RKO (cell line): ENCODE data around the gene BCAR1.

Experiments
- DNase-seq: peaks from one replicate; pipeline ENCODE4 v3.0.0-alpha.2; 2016; ENCODE audit warnings: low spot score

BCAR1 gene

DNA sequence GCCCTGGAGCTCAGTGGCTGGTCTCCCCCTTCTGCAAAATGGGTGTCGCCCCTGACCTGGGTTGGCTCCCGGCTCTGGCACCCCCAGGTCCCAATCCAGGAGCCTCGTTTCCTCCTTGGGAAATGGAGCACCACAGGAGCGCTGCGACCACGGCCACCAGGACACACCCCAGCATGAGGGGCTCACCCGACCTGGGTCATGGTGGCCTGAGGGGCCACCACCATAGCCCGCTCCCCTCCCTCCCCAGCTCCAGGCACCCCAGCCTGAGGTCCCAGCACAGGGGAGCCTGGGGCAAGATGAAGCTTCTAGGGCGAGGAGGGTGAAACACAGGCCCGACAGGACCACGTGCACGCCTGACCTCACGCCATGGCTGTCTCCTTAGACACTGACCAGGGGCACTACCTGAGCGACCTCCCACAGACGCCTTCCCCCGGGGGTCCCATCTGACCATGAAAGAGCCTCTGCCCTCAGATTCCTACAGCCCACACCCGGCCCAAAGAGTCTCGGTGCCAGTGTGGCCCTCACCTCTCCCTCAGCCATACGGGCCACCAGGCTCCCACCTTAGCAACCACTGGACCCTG lies 11.8 kb downstream of the BCAR1 start:
- no peak for DNase-seq

DNA sequence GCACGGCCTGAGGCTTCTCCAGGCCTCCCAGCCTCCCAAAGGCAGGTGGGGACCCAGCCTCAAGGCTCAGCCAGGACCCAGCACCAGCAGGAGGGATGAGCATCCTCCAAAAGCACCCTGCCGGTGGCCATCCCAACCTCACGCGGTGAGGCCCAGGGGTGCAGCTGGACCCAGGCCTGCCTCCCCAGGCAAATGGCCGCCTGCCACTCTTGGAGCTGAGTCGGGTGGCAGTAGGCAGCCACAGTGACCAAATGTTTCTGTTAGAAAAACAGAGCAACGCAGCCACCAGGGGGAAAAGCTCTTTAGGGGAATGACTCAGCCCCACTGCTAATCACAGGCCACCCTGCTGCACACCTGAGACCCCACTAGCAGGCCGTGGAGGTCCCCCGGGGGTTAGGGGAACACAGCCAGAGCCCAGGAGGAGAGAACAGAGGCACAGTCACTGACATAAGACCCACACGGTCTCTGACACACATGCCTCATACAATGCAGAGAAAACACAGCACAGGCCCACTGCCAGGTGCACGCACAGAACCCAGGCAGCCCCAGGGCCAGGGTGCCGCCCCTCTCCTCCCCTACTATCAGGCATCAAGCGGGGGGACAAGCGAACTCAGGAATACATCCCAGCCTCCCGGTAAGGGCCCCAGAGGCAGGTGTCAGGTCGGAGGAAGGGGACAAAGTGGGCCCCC lies 12.4 kb downstream of the BCAR1 start:
- no peak for DNase-seq

DNA sequence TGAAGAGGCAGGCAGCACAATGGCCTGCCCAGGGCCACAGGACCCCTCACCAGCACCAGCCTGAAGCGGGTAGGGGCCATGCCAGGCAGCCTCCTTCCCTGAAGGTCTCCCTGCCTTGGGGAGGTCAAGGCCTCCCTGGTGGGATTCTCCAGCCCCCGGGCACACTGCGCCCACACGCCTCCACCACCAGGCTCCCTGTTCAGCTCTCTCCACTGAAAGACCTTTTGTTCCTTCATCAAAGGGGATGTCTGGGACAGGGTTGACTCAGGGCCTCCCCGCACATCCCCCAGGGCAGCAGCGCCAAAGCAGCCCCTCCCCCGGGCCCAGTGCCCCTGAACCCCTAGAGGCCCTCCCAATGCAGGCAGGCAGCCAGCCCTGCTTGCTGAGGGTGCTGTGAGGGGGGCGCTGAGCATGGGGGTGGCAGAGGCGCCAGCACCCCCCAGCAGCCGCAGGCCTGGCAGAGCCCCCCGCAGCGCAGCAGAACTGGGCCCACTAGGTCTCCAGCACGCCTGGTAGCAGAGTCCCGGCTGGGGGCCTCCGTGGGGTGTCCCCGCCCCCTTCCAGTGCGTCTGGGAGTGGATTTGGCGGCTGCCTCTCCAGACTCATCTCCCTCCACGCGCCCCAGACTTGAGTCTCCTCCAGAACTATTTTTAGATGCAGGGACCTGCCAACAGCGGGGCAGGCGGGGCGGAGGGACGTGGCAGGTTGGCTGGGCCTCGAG lies 13.1 kb downstream of the BCAR1 start:
- no peak for DNase-seq

DNA sequence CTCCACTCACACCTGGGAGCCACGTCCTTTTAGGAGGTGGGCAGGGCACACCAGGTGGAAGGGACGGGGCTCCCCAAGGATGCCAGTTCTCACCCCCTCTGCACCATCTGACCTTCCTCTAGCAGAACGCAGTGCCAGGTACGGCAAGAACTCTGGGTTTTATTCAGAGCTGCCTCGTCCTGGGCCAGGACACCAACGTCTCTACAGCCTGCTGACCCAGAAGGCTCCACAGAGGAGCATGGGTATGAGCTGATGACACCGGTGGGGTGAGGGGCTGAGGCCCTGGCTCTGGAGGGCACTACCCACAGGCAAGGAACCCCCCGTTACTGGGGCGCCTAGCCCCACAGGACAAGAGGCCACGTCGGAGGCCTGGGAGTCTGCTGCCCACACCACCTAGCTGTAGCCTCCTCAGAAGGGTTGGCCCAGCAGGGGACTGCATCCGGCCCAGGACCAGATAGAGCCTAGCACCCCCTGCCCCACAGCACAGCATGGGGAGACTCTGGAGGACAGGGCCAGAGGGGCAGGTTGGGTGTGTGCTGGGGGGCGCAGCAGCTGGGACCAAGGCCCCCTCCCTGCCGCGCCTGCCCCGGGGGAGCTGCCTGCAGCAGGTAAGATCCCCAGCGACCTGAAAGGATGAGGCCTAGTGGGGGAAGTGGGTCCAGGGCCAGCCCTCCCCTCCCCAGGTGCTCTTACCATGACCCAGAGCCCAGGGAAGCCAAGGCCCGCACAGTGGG lies 13.9 kb downstream of the BCAR1 start:
- no peak for DNase-seq

DNA sequence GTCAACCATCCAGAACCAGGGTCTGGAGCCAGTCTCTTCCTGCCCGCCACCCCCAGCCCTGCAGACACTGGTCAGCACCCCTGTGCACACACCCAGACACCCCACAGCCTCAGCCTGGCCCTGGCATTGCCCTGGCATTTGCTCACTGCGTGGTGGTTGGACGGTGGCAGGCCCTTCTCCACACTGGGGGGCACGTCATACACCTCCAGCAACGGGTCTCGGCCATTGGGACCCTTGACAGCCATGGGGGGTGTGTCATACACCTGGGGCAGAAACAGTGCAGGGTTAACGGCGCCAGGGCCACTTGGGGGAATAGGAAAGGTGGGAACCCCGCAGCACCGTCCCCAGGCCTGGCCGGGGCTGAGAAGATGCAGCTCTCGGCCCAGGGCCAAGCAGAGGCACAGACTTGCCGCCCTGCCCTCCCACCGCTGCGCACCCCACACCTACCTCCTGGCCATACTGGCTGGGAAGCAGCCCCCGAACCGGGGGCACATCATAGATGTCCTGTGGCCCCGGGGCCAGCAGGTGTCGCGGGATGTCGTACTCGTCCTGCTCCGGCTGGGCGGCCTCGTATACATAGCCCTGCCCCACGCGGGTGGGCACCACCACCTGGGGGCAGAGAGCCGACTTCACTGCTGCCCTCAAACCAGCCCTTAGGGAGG lies 14.6 kb downstream of the BCAR1 start:
- DNase-seq: no peak

DNA sequence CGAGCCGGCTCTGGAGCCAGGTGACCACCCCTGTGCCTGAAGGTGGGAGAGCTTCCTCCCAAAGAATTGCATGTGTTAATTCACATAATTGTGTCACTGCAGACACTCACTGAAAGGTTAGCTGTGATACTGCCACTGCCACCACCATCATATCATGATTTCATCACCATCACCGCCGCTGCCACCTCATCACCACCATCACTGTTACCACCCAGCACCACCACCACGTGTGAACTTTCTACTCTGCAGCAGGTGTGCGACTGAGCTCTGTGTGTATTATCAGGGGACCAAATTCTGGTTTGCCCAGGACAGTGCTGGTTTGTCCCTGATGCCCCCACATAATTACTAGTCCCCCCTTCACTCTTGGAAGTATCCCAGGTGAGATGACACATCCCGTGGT lies 15.2 kb downstream of the BCAR1 start:
- no peak for DNase-seq

DNA sequence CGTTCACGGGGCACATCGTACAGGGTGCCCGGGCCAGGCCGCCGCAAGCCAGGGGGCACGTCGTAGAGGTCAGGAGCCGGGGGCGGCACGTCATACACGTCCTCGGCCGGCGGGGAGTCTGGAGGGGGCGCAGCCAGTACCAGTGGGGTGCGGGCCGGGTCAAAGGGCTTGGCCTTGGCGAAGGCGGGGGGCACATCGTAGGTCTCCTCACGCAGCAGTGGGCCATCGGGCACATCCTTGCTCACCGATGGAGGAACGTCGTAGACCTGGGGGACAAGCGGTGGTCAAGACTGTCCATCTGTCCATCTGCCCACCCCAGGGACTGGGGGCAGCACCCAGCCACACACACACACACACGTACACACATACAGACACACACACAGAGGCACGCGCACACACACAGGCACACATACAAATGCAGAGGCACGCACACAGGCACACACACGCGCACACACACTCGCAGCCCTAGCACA lies 15.7 kb downstream of the BCAR1 start:
- no peak for DNase-seq

DNA sequence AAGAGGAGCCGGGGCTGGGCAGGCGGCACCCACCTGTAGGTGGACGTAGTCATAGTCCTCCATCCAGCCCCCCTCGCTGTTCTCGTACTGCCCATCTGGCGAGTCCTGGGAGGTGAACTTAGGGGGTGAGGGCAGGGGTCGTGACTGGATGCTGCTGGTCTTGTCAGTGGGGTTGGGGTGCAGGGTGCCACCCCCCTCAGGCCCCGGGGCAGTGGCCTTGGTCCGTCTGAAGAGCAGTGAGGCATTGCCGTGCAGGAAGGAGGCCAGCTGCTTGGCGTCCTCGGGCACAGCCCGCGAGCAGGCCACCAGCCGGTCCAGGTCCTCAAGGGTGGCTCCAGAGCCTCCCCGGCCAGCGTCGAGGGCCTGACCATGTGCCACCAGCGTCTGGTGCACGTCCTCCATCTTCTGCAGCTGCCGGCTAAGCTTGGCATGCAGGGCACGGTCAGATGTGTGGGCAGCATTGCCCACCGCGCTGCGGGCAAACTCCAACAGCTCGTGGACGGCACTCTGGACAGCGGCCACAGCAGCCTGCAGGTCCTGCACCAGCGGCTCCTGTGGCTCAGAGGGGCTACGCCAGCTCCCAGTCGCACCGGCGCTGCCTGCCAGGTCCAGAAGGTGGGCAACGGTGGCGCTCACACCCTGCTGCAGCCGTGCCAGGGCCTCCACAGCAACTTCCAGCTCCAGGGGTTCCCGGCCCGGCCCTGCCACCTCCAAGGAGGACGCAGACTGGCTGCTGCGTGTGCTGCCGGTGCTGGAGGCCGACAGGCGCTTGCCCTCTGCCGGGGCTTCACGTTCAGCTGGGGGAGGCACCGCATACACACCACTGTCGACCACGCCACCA lies 16.3 kb downstream of the BCAR1 start:
- no peak for DNase-seq

DNA sequence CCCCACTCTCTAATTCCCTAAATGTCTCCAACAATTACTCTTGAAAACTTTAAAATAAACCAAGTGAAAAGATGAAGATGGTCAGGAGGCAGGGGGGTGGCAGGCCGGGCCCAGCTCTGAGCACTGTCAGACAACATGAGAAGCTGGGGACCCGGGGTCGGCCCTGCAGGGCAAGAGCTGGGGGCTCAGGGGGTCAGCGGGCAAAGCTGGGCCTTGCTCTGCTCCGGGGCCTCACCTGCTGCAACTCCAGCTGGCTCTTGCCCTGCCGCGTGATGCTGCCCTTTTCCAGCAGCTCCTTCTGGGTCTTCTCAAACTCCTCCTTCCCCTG lies 17.8 kb downstream of the BCAR1 start:
- DNase-seq: no peak

DNA sequence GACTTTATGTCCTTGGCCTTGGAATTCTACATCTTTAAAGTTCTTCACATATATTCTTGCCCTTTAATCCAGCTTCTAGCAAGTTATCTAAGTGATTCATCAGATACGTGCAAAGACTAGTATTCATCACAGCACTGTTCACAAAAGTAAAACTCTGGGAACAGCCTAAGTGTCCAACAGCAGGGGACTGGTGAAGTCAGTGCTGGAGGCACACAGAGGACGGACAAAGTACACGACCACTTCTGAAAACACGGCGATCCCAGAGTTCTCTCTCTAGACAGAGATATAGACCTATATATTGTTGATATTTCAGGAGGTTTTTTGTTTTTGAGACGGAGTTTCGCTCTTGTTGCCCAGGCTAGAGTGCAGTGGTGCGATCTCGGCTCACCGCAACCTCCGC lies 19.9 kb downstream of the BCAR1 start:
- no peak for DNase-seq

DNA sequence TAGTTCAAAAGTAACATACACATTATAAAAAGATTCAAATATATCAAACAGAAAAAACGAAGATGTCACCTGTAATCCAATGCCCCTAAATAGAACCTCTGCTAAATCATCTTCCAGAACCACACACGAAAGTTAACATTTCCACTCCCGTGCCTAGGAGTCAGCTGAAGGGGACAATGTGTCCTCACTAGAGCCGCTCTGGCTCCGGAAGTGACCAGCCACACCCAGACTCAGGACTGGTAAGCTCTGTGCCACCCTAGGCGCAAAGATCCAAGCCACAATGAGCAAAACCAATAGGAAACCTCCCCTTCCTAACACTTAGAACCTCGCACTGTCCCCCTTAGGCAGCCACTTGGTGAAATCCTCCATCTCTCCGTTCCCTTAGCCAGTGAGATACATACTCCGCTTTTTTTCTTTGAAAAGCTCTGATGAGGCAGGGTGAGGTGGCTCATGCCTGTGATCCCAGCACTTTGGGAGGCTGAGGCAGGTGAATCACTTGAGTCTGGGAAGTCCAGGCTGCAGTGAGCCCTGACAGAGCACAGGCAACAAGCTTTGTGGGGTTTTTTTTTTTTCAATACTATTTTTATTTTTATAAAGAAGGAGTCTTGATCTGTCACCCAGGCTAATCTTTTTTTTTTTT lies 20.8 kb downstream of the BCAR1 start:
- DNase-seq: no peak

DNA sequence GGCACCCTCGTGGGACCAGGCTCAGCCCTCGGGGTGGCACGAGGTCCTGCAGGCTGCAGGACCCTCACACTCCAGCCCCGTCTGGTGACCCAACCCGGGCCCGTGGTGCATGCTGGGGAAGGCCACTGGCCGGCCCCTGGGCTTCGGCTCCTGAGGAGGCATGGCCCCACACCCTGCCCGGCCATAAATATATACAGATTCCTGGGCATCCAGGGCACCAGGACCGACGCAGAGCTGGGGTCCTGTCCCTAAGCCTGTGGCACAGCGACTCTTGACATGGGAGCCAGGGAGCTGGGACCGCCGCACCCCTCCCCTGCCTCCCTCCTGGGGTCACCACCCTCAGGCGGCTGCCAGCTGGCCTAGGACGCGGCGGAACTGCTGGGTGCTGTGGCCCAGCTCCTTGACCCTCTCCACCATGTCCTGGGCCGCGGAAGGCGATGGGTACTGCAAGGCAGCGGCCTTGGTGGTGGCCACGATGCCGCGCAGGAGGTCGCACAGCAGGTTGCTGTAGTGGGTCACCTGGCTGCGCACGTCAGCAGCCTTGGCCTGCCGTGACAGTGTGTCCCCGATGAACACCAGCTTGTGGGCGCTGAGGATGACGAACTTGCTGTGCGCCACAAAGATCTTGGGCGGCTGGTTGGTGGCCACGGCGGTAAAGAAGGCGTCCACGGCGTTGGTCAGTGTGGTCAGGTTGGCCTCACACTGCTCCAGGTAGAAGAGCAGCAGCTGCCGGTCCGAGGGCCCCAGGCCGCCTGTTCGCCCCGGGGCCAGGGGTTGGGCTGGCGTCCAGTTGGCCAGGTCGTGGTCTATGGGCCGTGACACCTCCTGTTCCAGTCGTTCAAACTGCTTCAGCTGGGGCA lies 22.0 kb downstream of the BCAR1 start:
- no peak for DNase-seq

DNA sequence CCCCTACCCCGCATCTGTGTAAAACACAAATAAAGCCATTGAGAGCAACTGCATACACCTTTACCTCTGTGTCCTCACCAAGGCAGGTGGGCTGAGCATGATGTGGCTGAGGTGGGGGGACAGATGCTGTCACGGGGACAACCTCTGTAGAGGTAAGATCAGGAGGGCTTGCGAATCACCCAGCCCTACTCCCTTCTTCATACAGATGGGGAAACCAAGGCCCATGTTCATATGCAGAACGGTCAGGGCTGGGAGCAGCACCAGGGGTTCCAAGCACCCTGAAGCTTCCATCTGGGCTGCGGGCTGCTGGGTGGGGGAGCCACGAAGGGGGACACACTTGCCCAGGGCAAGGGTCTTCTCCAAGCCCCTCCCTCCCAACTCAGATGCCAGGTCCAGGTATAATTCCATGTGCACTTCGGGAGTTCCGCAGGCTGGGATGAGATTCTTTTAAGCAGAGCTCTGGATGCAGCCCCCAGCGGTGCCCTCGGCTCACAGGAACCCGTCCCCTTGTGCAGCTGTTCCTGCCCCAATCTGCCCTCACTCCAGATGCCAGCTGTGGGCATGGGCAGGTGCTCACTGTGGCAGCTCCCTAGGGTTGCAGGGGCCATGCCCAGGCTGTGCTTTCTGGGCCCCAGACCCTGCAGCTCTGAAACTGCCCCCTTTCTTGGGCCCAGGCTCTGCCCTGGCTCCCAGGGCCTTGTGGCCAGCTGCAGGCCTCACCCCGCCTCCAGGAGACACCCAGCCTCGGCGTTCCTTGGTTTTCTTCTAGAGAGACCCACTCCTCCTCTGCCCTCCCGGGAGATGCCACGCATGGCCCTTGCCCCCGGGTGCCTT lies 23.1 kb downstream of the BCAR1 start:
- DNase-seq: no peak

DNA sequence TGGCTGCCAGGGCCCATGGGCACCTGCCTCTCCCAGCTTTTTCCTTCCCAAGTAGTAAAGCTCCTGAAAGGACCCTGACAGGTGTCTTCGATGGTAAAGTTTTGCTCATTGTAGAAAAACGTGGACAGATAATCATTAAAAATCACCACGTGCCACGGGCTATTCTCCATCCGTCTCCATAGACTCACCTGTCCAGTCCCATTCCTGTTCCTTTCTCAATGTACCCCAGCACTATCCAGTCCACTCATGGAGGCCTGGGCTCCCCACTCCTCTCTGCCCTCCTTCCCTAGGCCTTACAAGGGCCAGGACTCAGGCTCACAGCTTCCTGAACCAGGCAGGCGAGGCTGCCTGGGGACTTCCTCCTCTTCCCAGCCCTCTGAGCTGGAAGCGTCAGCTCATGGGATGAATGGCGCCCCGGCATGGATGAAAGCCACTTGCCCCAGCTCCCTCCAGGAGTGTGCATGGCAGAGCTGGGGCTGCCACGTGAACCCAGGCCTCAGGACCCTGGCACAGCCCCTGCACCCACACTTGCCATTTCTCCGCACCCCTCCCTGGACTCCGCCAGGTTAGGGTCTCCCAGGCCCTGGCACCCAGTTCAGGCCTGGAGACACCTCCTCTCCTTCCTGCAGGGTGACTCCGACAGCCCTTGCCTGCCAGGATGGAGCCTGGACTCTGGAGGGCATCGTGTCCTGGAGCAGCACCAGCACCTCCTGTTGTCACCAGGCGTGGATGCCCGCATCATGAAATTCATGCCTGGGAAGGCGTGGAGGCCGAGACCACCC lies 23.9 kb downstream of the BCAR1 start:
- no peak for DNase-seq

DNA sequence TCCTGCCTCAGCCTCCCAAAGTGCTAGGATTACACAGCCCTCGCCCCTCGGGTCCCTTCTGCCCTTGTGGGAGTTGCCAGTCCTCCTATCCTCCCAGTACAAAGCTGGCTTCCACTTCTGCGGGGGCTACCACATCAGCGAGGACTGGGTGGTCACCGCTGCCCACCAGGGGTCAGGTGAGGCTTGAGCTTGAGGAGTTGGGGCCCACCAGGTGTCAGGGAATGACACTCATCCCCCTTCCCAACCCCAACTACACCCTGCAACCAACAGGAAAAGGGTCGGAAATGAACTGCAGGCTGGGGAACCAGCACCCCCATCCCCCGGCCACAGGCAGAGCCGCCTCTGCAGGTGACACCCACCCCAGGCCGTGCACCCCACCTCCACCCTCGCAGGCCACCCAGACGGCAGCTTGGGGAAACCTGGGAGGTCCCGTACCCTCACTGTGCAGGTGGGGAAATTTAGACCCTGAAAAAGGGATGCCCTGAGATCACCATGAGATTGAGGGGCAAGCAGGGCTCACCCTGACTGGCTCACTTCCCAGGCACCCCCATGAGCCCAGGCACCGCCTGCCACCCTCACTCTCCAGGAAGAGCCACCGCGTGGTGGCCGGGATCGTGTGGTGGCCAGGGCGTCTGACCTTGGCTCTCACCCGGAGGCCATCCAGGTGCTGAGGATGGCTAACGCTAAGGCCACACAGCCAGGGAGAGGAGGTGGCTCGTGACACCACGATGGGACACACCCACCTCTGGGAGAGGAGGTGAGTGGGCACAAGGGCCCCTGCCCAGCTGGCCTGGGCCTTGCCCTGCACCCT lies 24.7 kb downstream of the BCAR1 start:
- DNase-seq: no peak

DNA sequence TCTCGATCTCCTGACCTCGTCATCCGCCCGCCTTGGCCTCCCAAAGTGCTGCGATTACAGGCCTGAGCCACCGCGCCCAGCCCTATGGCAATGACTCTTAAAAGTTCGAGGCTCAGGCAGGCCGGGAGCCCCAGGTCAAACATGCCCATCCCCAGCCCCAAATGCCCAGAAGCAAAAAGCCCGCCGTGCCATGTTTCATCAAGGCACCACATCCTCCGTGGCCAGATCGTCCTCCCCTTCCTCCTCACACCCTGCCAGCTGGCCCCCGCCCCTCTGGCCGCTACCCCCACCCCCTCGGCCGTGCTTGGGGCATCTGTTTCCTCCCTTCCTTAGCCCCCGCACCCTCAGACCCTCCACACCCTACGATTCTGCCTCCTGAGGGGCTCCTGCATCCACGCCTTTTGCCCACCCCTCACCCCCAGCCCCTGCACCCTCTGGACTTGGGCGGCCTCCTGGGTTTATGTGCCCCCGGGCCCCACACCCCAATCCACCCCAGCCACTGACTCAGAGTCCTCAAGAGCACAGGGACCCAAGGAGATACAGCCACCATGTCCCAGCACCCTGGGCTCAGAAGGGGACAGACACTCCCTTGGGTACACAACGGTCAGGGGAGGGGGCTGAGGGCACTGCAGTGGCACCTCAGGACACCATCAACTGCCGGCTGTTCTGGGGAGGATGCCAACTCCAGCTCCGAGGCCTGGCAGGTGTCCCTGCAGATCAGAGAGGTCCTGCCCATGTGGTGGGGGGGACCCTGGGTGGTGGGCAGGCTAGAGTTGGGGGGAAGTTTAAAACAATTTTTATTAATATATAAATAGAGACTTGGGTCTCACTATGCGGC lies 25.5 kb downstream of the BCAR1 start:
- no peak for DNase-seq
